CD8-positive, alpha-beta memory T cell (primary cell): Measurements from ENCODE around the gene PLPPR3. TPM values are rescaled to one million over a fixed set of nuclear protein-coding genes. Genes with fewer than 3 reads are reported as not detected.

Source experiments
- CTCF ChIA-PET: fragments of 350-600 bp; sonication (Branson Sonifier 250); formaldehyde crosslinking; loops from one replicate; lab custom pipeline; 2021; ENCODE audit warnings: antibody characterized with exemption; lab: Charles Lee
- POLR2A ChIA-PET: fragments of 350-600 bp; sonication (Branson Sonifier 250); formaldehyde crosslinking; loops from one replicate; lab custom pipeline; 2021; ENCODE audit warnings: antibody characterized with exemption; lab: Charles Lee
- DNase-seq, 5 donors: peaks; one replicate each; pipeline versions ENCODE4 v3.0.0 to v3.0.0-alpha.2; 2020 to 2022; ENCODE audit warnings: mixed read lengths in 1 of 5
- H3K27ac ChIP-seq: one replicate; pipeline ENCODE4 v1.7.0; 2013; ENCODE audit warnings: low read depth, mild to moderate bottlenecking, low read length, moderate library complexity
- H3K27me3 ChIP-seq: 2 replicates; pipeline ENCODE4 v1.7.0; 2013; ENCODE audit warnings: low read length, mild to moderate bottlenecking; ENCODE audit not compliant: insufficient read depth, poor library complexity, severe bottlenecking
- H3K36me3 ChIP-seq: 2 replicates; pipeline ENCODE4 v1.7.0; 2013; ENCODE audit warnings: mild to moderate bottlenecking, low read length, moderate library complexity; ENCODE audit not compliant: insufficient read depth
- H3K4me1 ChIP-seq: 2 replicates; pipeline ENCODE4 v1.7.0; 2013; ENCODE audit warnings: mild to moderate bottlenecking, low read length, moderate library complexity; ENCODE audit not compliant: insufficient read depth
- H3K4me3 ChIP-seq: 2 replicates; pipeline ENCODE4 v1.7.0; 2013; ENCODE audit warnings: mild to moderate bottlenecking, low read length
- H3K9me3 ChIP-seq: 2 replicates; pipeline ENCODE4 v1.7.0; 2013; ENCODE audit warnings: mild to moderate bottlenecking, low read length
- H3K27ac Mint-ChIP-seq, 8 donors: one replicate each; pipeline ENCODE4 v1.8.0; 2020 to 2021; ENCODE audit warnings: mixed read lengths in 8 of 8, mild to moderate bottlenecking in 6 of 8, inconsistent platforms in 3 of 8, moderate library complexity in 3 of 8
- H3K27me3 Mint-ChIP-seq, 2 donors: one replicate each; pipeline ENCODE4 v1.8.0; 2020 to 2021; ENCODE audit warnings: mixed read lengths in 2 of 2, mild to moderate bottlenecking in 1 of 2, moderate library complexity in 1 of 2
- H3K36me3 Mint-ChIP-seq, 3 donors: one replicate each; pipeline ENCODE4 v1.8.0; 2020 to 2021; ENCODE audit warnings: mixed read lengths in 3 of 3, inconsistent platforms in 1 of 3, mild to moderate bottlenecking in 1 of 3
- H3K4me1 Mint-ChIP-seq, 3 donors: one replicate each; pipeline ENCODE4 v1.8.0; 2020 to 2021; ENCODE audit warnings: mixed read lengths in 3 of 3, inconsistent platforms in 1 of 3, mild to moderate bottlenecking in 1 of 3
- H3K4me3 Mint-ChIP-seq, 7 donors: one replicate each; pipeline ENCODE4 v1.8.0; 2020 to 2021; ENCODE audit warnings: mixed read lengths in 7 of 7, mild to moderate bottlenecking in 6 of 7, moderate library complexity in 4 of 7, inconsistent platforms in 2 of 7
- H3K9me3 Mint-ChIP-seq, 5 donors: one replicate each; pipeline ENCODE4 v1.8.0; 2020 to 2022; ENCODE audit warnings: mixed read lengths in 5 of 5, mild to moderate bottlenecking in 3 of 5, moderate library complexity in 2 of 5, inconsistent platforms in 1 of 5
- polyA plus RNA-seq: library from polyadenylated mRNA; unstranded; fragments of 300-500 nt; fragmentation: Illumina TruSeq; gene quantifications from one replicate; pipeline ENCODE4 v1.2.3, GENCODE V29; 2021
- total RNA-seq, 2 experiments: library from RNA; stranded (reverse); gene quantifications; one replicate each; pipeline ENCODE4 v1.2.3, GENCODE V29; 2021

Gene PLPPR3
- total and polyA plus RNA-seq, 3 experiments from 2014 or later, result not detected

- H3K27ac ChIP-seq, result peak within 1 kb of the TSS; percentile 81
- POLR2A ChIA-PET, result interaction anchor here (0.6 to 1.0 kb wide), 5 partner anchors 10 to 645 kb away, joined by 3 to 6 read pairs (median 4); partner anchors contain the start of gene CIRBP
- peaks cover 0 to 4% of the 10 kb centered on the region in 2 donors for H3K27me3 Mint-ChIP-seq
- H3K27me3 ChIP-seq, result no peaks in the 10 kb centered on the region
- peak within 1 kb of the TSS; percentile 89 to 98 (median 93) for H3K4me3 Mint-ChIP-seq
- H3K9me3 Mint-ChIP-seq, result no peaks in the 10 kb centered on the region
- DNase-seq, result peak; percentile 99 to 100 (median 100)
- peaks cover 0 to 25% (median 1%) of the 10 kb centered on the region in 3 donors for H3K36me3 Mint-ChIP-seq
- H3K4me3 ChIP-seq, result peak within 1 kb of the TSS; percentile 68
- H3K9me3 ChIP-seq, result no peaks in the 10 kb centered on the region
- H3K36me3 ChIP-seq, result peaks cover 9% of the 10 kb centered on the region
- H3K4me1 ChIP-seq, result peaks cover 42% of the 10 kb centered on the region
- CTCF ChIA-PET, result interaction anchor here (1.3 to 1.5 kb wide), 2 partner anchors 13 to 27 kb away, joined by 3 to 6 read pairs; no protein-coding TSS in a partner anchor
- peak within 1 kb of the TSS; percentile 56 to 98 (median 92) for H3K27ac Mint-ChIP-seq
- peaks cover 31 to 37% (median 34%) of the 10 kb centered on the region in 3 donors for H3K4me1 Mint-ChIP-seq
Observed at GRCh38 chr19:796692-797527, 24.8 kb downstream of the PLPPR3 start, which contains the start of gene PTBP1. Gene PTBP1, plus strand, starts transcription at chr19:797452. Its CDS starts 46 bp downstream, at chr19:797498.

GRCh38 chr19:795691-796581 lies 25.8 kb downstream of the PLPPR3 start:
- H3K9me3 Mint-ChIP-seq, result no peaks in the 10 kb centered on the region
- H3K4me3 Mint-ChIP-seq, result peak overlapping the region in 2 of 7 donors; percentile 20 to 98
- Histone ChIP-seq H3K9me3 (no peaks in the 10 kb centered on the region), H3K4me3 (peak overlapping the region; percentile 68), H3K27me3 (no peaks in the 10 kb centered on the region), H3K4me1 (peaks cover 32% of the 10 kb centered on the region), H3K27ac (peak overlapping the region; percentile 68), H3K36me3 (peaks cover 7% of the 10 kb centered on the region)
- ChIA-PET CTCF (interaction anchor here (1.3 to 1.5 kb wide), 2 partner anchors 14 to 26 kb away, joined by 3 to 6 read pairs; no protein-coding TSS in a partner anchor), POLR2A (interaction anchor here (0.6 to 0.7 kb wide), 2 partner anchors 484 to 646 kb away, joined by 3 to 6 read pairs; no protein-coding TSS in a partner anchor)
- peaks cover 4% of the 10 kb centered on the region in 2 donors for H3K27me3 Mint-ChIP-seq
- H3K4me1 Mint-ChIP-seq, result peaks cover 22 to 27% (median 25%) of the 10 kb centered on the region in 3 donors
- H3K27ac Mint-ChIP-seq, result no peak overlapping the region
- H3K36me3 Mint-ChIP-seq, result peaks cover 0 to 18% (median 1%) of the 10 kb centered on the region in 3 donors
- peak in 1 of 5 donors; percentile 49 for DNase-seq

- Mint-ChIP-seq H3K27ac (no peak overlapping the region), H3K4me1 (peaks cover 16 to 19% (median 18%) of the 10 kb centered on the region in 3 donors), H3K36me3 (peaks cover 0 to 13% (median 0%) of the 10 kb centered on the region in 3 donors), H3K9me3 (no peaks in the 10 kb centered on the region), H3K27me3 (peaks cover 4% of the 10 kb centered on the region in 2 donors), H3K4me3 (peak overlapping the region in 2 of 7 donors; percentile 20 to 65)
- CTCF ChIA-PET, result interaction anchor here (1.5 kb wide), 1 partner anchor 25 kb away, joined by 6 read pairs; no protein-coding TSS in a partner anchor
- H3K4me1 ChIP-seq, result peaks cover 24% of the 10 kb centered on the region
- no peak overlapping the region for H3K4me3 ChIP-seq
- POLR2A ChIA-PET, result no interaction called here
- no peak overlapping the region for H3K27ac ChIP-seq
- H3K27me3 ChIP-seq, result no peaks in the 10 kb centered on the region
- H3K36me3 ChIP-seq, result peaks cover 2% of the 10 kb centered on the region
- no peaks in the 10 kb centered on the region for H3K9me3 ChIP-seq
- DNase-seq, result peak in 1 of 5 donors; percentile 49
Observed at GRCh38 chr19:795073-795611, 26.6 kb downstream of the PLPPR3 start.

- H3K36me3 ChIP-seq, result no peaks in the 10 kb centered on the region
- no peaks in the 10 kb centered on the region for H3K27me3 ChIP-seq
- Mint-ChIP-seq H3K4me3 (peak overlapping the region in 1 of 7 donors; percentile 81), H3K27me3 (peaks cover 4% of the 10 kb centered on the region in 2 donors), H3K9me3 (no peaks in the 10 kb centered on the region), H3K36me3 (peaks cover 0 to 3% (median 0%) of the 10 kb centered on the region in 3 donors), H3K27ac (no peak overlapping the region), H3K4me1 (peaks cover 5 to 6% (median 6%) of the 10 kb centered on the region in 3 donors)
- no peak overlapping the region for H3K4me3 ChIP-seq
- DNase-seq, result no peak
- ChIA-PET CTCF (no interaction called here), POLR2A (no interaction called here)
- no peaks in the 10 kb centered on the region for H3K9me3 ChIP-seq
- H3K27ac ChIP-seq, result no peak overlapping the region
- H3K4me1 ChIP-seq, result peaks cover 11% of the 10 kb centered on the region
Observed at GRCh38 chr19:793806-794205, 27.9 kb downstream of the PLPPR3 start.

GRCh38 chr19:792306-792885 lies 29.4 kb downstream of the PLPPR3 start:
- H3K27ac ChIP-seq, result peak overlapping the region; percentile 67
- H3K27me3 ChIP-seq, result no peaks in the 10 kb centered on the region
- H3K4me1 ChIP-seq, result peaks cover 7% of the 10 kb centered on the region
- no peaks in the 10 kb centered on the region for H3K36me3 ChIP-seq
- Mint-ChIP-seq H3K27ac (no peak overlapping the region), H3K4me1 (peaks cover 4 to 6% (median 5%) of the 10 kb centered on the region in 3 donors), H3K27me3 (peaks cover 3 to 4% of the 10 kb centered on the region in 2 donors), H3K36me3 (no peaks in the 10 kb centered on the region), H3K4me3 (no peak overlapping the region), H3K9me3 (no peaks in the 10 kb centered on the region)
- no peaks in the 10 kb centered on the region for H3K9me3 ChIP-seq
- POLR2A ChIA-PET, result interaction anchor here (0.9 kb wide), 1 partner anchor 8 kb away, joined by 3 read pairs; no protein-coding TSS in a partner anchor
- no peak overlapping the region for H3K4me3 ChIP-seq
- DNase-seq, result no peak
- CTCF ChIA-PET, result no interaction called here

- no peaks in the 10 kb centered on the region for H3K27me3 ChIP-seq
- H3K4me3 ChIP-seq, result no peak overlapping the region
- Mint-ChIP-seq H3K9me3 (no peaks in the 10 kb centered on the region), H3K36me3 (no peaks in the 10 kb centered on the region), H3K27me3 (peaks cover 3 to 4% of the 10 kb centered on the region in 2 donors), H3K4me3 (no peak overlapping the region), H3K27ac (peak overlapping the region in 1 of 8 donors; percentile 83), H3K4me1 (peaks cover 2 to 3% (median 2%) of the 10 kb centered on the region in 3 donors)
- no peaks in the 10 kb centered on the region for H3K36me3 ChIP-seq
- H3K27ac ChIP-seq, result peak overlapping the region; percentile 67
- ChIA-PET CTCF (no interaction called here), POLR2A (interaction anchor here (0.9 kb wide), 1 partner anchor 7 kb away, joined by 3 read pairs; no protein-coding TSS in a partner anchor)
- no peak for DNase-seq
- no peaks in the 10 kb centered on the region for H3K9me3 ChIP-seq
- peaks cover 7% of the 10 kb centered on the region for H3K4me1 ChIP-seq
Observed at GRCh38 chr19:791567-792305, 30.0 kb downstream of the PLPPR3 start.
